Stimulated activated naive B cell treated with anti-CD40 and anti-IgM and Interleukin-4, amounts not matched to agents 10 μg/mL and 1 μg/mL and 100 μg/mL, for 72 hours (primary cell): Measurements from ENCODE around the gene SHLD2.
A peak's percentile ranks its signal among the peaks of the same experiment; 100 is the strongest.
"Not testable (repeated sequence)": the region's sequence is repeated elsewhere in the genome, so short reads cannot be mapped to it uniquely, and the experiment has no call there.

Experiments
- ATAC-seq, 2 donors: fragments of 150-1000 bp; cut with Tn5 transposase; replicated peaks; 2 replicates each; pipeline ENCODE4 v1.10.0; 2021; ENCODE audit warnings: moderate library complexity in 1 of 2
- DNase-seq: peaks from one replicate; pipeline ENCODE4 v3.0.0; 2021
- H3K27ac Mint-ChIP-seq: one replicate; pipeline ENCODE4 v1.8.0; 2022; ENCODE audit warnings: mild to moderate bottlenecking, mixed read lengths
- H3K27me3 Mint-ChIP-seq, 2 donors: one replicate each; pipeline ENCODE4 v1.8.0; 2022; ENCODE audit warnings: mixed read lengths in 2 of 2
- H3K36me3 Mint-ChIP-seq, 2 donors: one replicate each; pipeline ENCODE4 v1.8.0; 2022; ENCODE audit warnings: mixed read lengths in 2 of 2, mild to moderate bottlenecking in 1 of 2
- H3K4me1 Mint-ChIP-seq, 2 donors: one replicate each; pipeline ENCODE4 v1.8.0; 2022; ENCODE audit warnings: mixed read lengths in 2 of 2, mild to moderate bottlenecking in 1 of 2
- H3K4me3 Mint-ChIP-seq, 2 donors: one replicate each; pipeline ENCODE4 v1.8.0; 2022; ENCODE audit warnings: mild to moderate bottlenecking in 2 of 2, mixed read lengths in 2 of 2, moderate library complexity in 1 of 2
- H3K9me3 Mint-ChIP-seq, 2 donors: one replicate each; pipeline ENCODE4 v1.8.0; 2022; ENCODE audit warnings: mixed read lengths in 2 of 2, mild to moderate bottlenecking in 1 of 2

The SHLD2 gene

DNA sequence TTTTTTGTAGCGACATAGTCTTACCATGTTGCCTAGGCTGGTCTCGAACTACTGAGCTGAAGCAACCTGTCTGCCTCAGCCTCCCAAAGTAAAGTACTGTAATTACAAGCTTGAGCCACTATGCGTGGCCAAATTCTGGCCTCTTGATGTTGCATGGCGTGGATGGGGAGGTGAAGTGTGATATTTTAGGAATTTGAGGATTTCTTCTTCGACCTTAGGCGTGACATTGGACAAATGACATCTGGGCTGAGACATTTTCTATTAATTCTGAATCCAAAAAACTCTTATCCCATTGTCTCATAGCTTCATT lies 48.1 kb downstream of the SHLD2 start:
- not testable (repeated sequence) for ATAC-seq, H3K27me3 Mint-ChIP-seq, H3K9me3 Mint-ChIP-seq, DNase-seq, H3K4me3 Mint-ChIP-seq, H3K27ac Mint-ChIP-seq, H3K4me1 Mint-ChIP-seq
- H3K36me3 Mint-ChIP-seq: peaks cover 3 to 17% of the 10 kb centered on the region in 2 donors

DNA sequence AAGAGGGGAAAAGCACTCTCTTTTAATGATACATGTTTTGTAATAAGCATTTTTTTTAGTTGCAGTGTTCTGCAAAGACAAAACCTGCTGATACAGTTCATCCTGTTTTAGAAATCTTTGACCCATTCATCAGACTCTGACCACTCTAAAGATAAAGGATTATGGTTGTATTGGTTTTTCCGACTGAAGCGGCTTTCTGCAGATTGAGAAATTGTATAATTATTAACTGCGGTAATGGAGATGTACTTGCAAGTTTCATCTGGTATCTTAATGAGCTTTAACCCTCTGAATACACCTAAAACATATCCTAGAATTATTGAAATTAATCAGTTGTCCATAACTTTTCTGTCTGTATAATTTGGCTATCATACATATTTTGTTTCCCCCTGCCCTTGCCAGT lies 50.6 kb downstream of the SHLD2 start:
- not testable (repeated sequence) for H3K27ac Mint-ChIP-seq, ATAC-seq, H3K27me3 Mint-ChIP-seq, H3K4me1 Mint-ChIP-seq, H3K36me3 Mint-ChIP-seq, H3K4me3 Mint-ChIP-seq, H3K9me3 Mint-ChIP-seq, DNase-seq

DNA sequence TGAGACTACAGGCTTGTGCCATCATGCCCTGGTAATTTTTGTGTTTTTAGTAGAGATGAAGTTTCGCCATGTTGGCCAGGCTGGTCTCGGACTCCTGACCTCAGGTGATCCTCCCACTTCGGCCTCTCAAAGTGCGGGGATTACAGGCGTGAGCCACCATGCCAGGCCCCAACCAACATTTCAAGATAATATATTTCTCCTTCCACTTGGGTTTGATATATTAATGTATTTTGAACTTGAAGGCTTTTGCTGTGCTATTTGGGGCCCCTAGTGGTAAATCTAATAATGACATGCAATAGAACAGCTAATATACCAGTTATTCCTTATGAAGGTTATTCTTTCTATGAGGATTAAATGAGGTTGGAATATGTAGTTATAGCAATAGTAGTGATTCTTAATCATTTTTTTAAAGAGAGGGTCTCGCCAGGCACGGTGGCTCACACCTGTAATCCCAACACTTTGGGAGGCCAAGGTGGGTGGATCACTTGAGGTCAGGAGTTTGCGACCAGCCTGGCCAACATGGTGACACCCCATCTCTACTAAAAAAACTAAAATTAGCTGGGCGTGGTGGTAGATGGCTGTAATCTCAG lies 54.1 kb downstream of the SHLD2 start:
- H3K4me3 Mint-ChIP-seq: not testable (repeated sequence)

DNA sequence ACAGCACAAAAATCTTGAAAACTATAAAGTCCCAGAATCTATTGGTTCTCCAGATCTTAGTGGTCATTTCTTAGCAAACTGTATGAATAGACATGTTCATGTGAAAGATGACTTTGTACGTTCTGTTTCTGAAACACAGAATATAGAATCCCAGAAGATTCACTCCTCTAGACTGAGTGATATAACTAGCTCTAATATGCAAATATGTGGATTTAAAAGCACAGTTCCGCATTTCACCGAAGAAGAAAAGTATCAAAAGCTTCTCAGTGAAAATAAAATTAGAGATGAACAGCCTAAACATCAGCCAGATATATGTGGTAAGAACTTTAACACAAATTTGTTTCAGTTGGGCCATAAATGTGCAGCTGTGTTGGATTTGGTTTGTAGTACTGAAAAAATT lies 56.5 kb downstream of the SHLD2 start:
- H3K9me3 Mint-ChIP-seq, H3K27me3 Mint-ChIP-seq, H3K4me3 Mint-ChIP-seq, H3K36me3 Mint-ChIP-seq, ATAC-seq, H3K4me1 Mint-ChIP-seq, H3K27ac Mint-ChIP-seq, DNase-seq: not testable (repeated sequence)

More for the DNA sequence above, 54.1 kb downstream of the SHLD2 start:
- H3K36me3 Mint-ChIP-seq, H3K27ac Mint-ChIP-seq, H3K4me1 Mint-ChIP-seq, DNase-seq, H3K9me3 Mint-ChIP-seq, H3K27me3 Mint-ChIP-seq: not testable (repeated sequence)
- ATAC-seq: peak; percentile 44 to 50

DNA sequence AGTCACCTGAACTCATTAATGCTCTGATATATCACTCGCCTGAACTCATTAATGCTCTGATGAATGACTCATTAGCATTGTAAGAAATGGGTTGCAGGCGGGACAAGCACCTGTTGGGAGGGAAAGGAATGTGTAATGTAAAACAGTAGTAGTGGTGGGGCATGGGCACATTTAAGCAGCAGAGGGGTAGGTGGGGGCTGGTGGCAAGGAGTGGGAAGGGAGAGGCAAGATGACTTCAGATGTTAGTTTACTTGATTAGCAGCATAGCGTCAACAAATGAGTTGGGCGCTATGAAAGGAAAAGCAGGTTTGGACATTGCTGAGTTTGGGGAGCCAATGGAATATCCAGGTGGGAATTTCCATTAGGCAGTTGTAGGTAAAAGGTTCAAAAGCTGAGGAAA lies 61.8 kb downstream of the SHLD2 start:
- H3K27ac Mint-ChIP-seq, H3K9me3 Mint-ChIP-seq, H3K27me3 Mint-ChIP-seq, DNase-seq, H3K4me3 Mint-ChIP-seq, ATAC-seq, H3K4me1 Mint-ChIP-seq: not testable (repeated sequence)
- H3K36me3 Mint-ChIP-seq: peaks cover 8 to 18% of the 10 kb centered on the region in 2 donors

DNA sequence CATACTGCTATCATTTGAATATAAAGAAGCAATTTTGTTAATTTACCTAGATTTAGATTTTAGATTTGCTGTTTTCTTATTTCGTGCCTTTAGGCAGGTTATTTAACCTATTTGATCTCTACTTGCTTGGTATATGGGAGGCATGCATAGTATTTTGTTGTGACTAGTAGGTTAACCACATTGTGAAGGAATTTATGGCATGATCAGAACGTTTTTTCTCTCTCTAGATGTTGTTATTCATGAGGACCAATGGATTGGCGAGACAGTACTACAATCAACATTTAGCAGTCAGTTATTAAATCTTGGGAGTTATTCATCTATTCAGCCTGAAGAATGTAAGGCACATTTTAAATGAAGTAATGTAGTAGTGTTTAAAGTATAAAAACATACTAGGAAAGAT lies 62.8 kb downstream of the SHLD2 start:
- H3K27me3 Mint-ChIP-seq, H3K4me1 Mint-ChIP-seq, H3K9me3 Mint-ChIP-seq, DNase-seq, H3K27ac Mint-ChIP-seq, H3K4me3 Mint-ChIP-seq, ATAC-seq: not testable (repeated sequence)
- peaks cover 8 to 18% of the 10 kb centered on the region in 2 donors for H3K36me3 Mint-ChIP-seq

DNA sequence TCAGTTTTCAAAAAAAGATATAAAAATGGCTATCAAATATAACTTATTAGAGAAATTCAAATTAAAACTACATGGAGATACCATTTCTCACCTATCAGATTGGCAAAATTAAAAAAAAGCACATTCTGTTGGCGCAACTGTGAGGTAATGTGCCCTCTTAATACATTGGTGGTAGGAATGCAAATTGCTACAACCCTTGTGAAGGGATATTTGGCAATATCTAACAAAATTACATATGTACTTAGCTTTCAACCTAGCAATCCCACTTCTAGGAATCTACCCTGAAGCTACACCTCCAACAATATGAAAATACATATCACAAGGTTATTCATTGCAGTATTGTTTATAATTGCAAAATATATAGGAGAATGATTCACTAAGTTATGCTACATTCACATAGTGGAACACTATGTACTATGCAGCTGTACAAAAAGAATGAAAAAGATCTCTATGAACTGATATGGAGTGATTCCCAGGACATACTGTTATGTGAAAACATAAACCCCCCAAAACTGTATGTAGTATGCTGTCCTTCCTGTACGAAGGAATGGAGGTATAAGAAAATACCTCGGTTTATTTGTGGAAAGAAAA lies 67.8 kb downstream of the SHLD2 start:
- peaks cover 15 to 24% of the 10 kb centered on the region in 2 donors for H3K36me3 Mint-ChIP-seq
- not testable (repeated sequence) for H3K4me1 Mint-ChIP-seq, ATAC-seq, H3K27ac Mint-ChIP-seq, DNase-seq, H3K27me3 Mint-ChIP-seq, H3K9me3 Mint-ChIP-seq, H3K4me3 Mint-ChIP-seq

DNA sequence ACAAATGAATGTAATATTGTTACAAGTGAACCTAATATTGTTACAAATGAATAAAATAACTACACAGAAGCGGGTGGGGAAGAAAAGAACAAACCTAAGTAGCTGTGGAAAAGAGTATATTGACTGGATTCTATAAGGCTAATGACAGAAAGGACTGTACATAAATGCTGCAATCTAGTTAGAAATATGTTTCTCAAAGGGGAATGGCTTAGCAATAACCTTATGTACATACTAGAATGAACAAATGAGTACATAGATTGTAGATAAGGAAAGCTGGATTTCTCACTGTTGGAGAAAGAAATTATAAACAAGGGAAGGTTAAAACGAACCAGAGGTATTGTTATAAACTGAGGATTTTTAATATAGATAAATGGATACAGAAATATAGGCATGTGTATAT lies 68.4 kb downstream of the SHLD2 start:
- ATAC-seq, H3K4me3 Mint-ChIP-seq, H3K4me1 Mint-ChIP-seq, H3K27ac Mint-ChIP-seq, H3K27me3 Mint-ChIP-seq, H3K9me3 Mint-ChIP-seq, DNase-seq: not testable (repeated sequence)
- H3K36me3 Mint-ChIP-seq: peaks cover 15 to 22% of the 10 kb centered on the region in 2 donors

DNA sequence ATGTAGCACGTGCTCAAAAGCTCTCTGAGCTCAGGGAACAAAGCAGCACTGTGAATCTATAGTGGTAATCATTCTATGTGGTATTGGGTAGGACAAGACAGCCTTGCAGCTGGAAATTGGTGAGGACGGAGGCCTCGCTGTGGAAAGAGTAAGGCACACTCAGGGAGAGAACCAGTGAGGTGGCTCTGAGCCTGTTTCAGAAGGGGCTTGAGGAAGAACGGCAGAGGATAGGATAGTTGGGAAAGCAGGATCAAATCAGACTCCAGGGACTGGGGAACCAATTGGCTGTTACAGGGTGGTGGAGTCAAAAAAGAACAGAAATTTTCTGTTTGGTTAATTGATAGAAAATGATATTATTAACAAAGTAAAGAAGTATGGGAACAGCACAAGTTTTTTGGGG lies 74.9 kb downstream of the SHLD2 start:
- DNase-seq, ATAC-seq, H3K27ac Mint-ChIP-seq, H3K4me1 Mint-ChIP-seq, H3K9me3 Mint-ChIP-seq, H3K4me3 Mint-ChIP-seq, H3K27me3 Mint-ChIP-seq: not testable (repeated sequence)
- peaks cover 11 to 12% of the 10 kb centered on the region in 2 donors for H3K36me3 Mint-ChIP-seq

DNA sequence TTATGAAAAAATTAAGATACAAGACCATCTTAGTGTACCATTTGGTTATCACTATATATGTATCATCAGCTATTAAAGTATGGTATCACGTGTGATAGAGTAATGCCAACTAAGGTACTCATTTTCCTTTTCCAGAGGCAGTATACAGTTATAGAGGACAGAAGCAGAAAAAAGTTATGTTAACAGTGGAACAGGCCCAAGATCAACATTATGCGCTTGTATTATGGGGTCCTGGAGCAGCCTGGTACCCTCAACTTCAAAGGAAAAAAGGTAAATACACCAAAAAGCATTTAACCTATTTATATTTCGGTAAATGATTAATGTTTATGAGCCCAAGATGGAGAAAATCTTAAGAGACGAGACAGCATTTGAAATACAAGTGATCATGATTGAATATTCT lies 75.7 kb downstream of the SHLD2 start:
- H3K9me3 Mint-ChIP-seq, DNase-seq, H3K36me3 Mint-ChIP-seq, H3K4me3 Mint-ChIP-seq, ATAC-seq, H3K4me1 Mint-ChIP-seq, H3K27ac Mint-ChIP-seq, H3K27me3 Mint-ChIP-seq: not testable (repeated sequence)

DNA sequence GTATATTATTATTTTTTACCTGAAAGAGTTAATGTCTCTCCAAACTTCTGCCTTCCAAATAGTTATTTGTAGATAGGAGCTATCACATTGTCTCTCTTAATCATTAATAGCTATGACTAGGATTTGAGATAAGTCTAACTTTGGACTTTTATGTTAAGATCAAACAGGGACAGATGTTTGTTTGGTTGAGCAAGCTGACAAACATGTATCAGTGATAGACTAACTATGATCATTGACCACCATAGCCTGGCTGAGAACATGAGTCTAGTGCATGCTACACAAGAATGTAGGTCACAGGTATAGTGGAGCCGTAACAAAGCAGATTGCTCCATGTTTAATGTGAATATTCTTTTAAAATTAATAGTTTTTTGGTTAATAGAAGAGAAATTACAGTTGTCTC lies 76.7 kb downstream of the SHLD2 start:
- not testable (repeated sequence) for H3K27me3 Mint-ChIP-seq, H3K27ac Mint-ChIP-seq, H3K9me3 Mint-ChIP-seq, H3K4me1 Mint-ChIP-seq, DNase-seq, ATAC-seq, H3K4me3 Mint-ChIP-seq, H3K36me3 Mint-ChIP-seq

DNA sequence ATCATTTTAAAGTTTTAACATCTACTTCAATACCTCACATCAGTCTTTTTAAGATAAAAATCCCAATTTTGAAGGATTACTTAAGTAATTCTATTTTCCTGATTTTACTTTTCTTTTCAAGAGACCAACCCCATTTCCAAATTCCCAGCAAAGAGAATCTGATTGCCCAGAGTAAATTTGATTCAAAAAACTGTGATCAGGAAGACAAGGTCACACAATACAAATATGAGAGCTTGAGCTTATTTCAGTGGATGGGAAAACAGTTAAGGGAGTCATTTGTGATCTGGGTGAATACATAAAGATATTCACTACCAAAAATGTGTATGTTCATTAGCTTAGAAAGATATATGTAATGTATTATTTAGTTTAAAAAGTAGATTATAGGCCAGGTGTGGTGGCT lies 77.2 kb downstream of the SHLD2 start:
- H3K4me1 Mint-ChIP-seq, H3K4me3 Mint-ChIP-seq, H3K9me3 Mint-ChIP-seq, H3K27ac Mint-ChIP-seq, DNase-seq, H3K36me3 Mint-ChIP-seq, H3K27me3 Mint-ChIP-seq, ATAC-seq: not testable (repeated sequence)

DNA sequence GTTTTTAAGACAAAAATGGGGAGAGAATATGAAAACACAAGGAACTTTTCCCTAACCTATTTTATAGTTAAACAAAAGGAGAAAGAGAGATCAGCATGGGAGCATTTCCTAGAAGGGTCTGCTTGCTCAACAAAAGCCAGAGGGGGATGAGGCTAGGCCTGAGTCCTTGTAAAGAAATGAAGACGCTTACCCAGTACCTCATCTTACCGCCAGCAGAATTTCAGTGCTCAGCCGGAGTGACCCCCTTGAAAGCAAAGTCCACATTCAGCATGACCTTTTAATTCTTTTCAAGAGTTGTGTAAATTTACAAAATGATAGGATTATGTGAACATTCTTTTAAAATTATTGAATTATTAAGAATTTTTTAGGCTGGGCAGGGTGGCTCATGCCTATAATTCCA lies 82.6 kb downstream of the SHLD2 start:
- not testable (repeated sequence) for H3K4me1 Mint-ChIP-seq, H3K27me3 Mint-ChIP-seq, ATAC-seq, H3K27ac Mint-ChIP-seq, H3K9me3 Mint-ChIP-seq, DNase-seq, H3K4me3 Mint-ChIP-seq
- H3K36me3 Mint-ChIP-seq: peaks cover 13 to 14% of the 10 kb centered on the region in 2 donors

DNA sequence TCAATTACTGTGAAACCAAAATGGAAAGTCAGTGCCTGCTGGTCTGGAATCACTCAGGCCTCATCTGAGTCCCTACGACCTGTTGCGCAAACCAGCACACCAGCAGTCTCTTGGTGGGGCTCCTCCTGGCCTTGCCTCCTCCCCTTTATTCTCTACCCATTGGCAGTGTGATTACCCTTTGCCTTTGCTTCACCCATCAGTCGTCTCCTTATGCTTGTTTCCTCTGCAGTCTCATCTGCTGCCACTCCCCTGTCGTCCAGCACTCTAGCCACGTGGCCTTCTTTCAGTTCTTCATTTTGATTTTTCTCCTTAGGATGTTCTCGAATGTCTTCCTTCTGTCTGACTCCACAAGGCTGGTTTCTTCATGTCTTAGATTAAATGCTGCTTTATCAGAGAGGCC lies 89.4 kb downstream of the SHLD2 start:
- Mint-ChIP-seq H3K36me3 (peaks cover 47 to 54% of the 10 kb centered on the region in 2 donors), H3K9me3 (peaks cover 15 to 18% of the 10 kb centered on the region in 2 donors), H3K4me3 (peak overlapping the region in 1 of 2 donors; percentile 17), H3K4me1 (peaks cover 15 to 24% of the 10 kb centered on the region in 2 donors), H3K27ac (peak overlapping the region; percentile 52)
- H3K27me3 Mint-ChIP-seq, DNase-seq: not testable (repeated sequence)
- peak; percentile 66 to 69 for ATAC-seq

DNA sequence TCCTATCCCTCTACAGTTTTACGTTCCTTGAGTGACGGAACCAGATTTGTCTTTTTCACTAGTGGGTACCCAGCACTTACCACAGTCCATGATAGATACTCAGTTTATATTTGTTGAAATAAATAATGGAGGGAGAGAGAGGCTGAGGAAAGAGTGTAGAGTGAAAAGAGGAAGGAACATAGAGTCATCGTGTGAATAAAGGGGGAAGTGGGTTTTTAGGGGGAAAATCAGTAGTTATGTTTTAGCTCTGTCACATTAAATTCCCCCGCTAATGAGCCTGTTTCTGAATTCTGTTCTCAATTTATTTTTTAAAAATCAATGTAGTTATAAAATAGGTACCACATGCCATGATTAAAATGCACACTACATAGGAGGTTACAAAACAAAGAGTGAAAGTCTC lies 91.0 kb downstream of the SHLD2 start:
- not testable (repeated sequence) for H3K27me3 Mint-ChIP-seq, H3K27ac Mint-ChIP-seq, DNase-seq, H3K4me3 Mint-ChIP-seq
- peaks cover 15 to 18% of the 10 kb centered on the region in 2 donors for H3K9me3 Mint-ChIP-seq
- peak; percentile 91 to 93 for ATAC-seq
- H3K36me3 Mint-ChIP-seq: peaks cover 48 to 53% of the 10 kb centered on the region in 2 donors
- peaks cover 15 to 24% of the 10 kb centered on the region in 2 donors for H3K4me1 Mint-ChIP-seq
